ENCODE measurements around the gene ELN.

DNA sequence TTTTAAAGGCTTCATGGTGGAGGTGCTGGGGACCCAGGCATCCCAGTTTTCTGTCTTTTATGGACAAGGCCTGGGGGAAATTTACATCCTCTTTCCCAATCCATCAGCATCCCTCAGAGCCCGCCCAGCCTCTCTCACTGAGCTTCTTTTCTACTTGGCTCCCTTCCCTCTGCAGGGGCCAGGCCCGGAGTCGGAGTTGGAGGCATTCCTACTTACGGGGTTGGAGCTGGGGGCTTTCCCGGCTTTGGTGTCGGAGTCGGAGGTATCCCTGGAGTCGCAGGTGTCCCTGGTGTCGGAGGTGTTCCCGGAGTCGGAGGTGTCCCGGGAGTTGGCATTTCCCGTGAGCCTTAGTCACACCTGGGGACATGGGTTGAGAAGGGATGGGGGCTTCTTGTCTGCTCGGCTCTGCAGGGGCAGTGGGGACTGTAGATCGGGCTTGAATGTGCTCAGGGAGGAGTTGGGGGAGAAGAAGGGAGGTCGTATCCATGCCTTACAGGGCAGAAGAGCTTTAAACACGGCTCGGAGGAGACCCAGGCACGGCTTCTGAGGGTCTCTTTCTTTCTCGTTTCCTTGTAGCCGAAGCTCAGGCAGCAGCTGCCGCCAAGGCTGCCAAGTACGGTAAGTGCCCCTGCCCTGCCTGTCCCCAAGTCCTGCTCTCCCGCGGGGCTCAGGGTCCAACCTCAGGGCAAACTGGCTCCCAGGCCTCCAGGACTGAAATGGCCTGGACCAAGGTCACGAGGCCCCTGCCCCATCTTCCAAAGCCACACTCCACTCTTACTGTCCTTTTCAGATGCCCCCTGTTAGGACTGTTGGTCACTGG, 28.3 kb downstream of the ELN start:
- TF ChIP-seq, protein P1, sequence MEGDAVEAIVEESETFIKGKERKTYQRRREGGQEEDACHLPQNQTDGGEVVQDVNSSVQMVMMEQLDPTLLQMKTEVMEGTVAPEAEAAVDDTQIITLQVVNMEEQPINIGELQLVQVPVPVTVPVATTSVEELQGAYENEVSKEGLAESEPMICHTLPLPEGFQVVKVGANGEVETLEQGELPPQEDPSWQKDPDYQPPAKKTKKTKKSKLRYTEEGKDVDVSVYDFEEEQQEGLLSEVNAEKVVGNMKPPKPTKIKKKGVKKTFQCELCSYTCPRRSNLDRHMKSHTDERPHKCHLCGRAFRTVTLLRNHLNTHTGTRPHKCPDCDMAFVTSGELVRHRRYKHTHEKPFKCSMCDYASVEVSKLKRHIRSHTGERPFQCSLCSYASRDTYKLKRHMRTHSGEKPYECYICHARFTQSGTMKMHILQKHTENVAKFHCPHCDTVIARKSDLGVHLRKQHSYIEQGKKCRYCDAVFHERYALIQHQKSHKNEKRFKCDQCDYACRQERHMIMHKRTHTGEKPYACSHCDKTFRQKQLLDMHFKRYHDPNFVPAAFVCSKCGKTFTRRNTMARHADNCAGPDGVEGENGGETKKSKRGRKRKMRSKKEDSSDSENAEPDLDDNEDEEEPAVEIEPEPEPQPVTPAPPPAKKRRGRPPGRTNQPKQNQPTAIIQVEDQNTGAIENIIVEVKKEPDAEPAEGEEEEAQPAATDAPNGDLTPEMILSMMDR (IDR thresholded peaks at IDR 0.05; ENCODE audit: low read depth, low read length), result no peak
- TF ChIP-seq MYC (IDR thresholded peaks at IDR 0.05; ENCODE audit: low read depth, low read length), result no peak
- TF ChIP-seq POLR2A (IDR thresholded peaks at IDR 0.05; ENCODE audit: extremely low read depth, insufficient read length), result no peak
- TF ChIP-seq, protein P2, sequence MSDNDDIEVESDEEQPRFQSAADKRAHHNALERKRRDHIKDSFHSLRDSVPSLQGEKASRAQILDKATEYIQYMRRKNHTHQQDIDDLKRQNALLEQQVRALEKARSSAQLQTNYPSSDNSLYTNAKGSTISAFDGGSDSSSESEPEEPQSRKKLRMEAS (IDR thresholded peaks at IDR 0.05; ENCODE audit: low read depth, low read length), result no peak
